GM23338 (cell line): ENCODE results near the gene RBMS2. TPM values are rescaled to one million over a fixed set of nuclear protein-coding genes. Genes with fewer than 3 reads are reported as not detected.

Source experiments
- ATAC-seq: fragments of 200-7000 bp; cut with Tn5 transposase; 3 replicates; pipeline ENCODE4 v1.9.1; 2020
- DNase-seq: peaks from one replicate; pipeline ENCODE4 v3.0.0-alpha.2; 2015; ENCODE audit warnings: low spot score
- H2AFZ ChIP-seq: fragments of 200-600 bp; sonication (generic); 2 replicates; pipeline ENCODE4 v1.8.0; 2016; ENCODE audit warnings: antibody characterized with exemption, mild to moderate bottlenecking, moderate library complexity
- H3F3A ChIP-seq: fragments of 200-600 bp; sonication (generic); replicated peaks from 2 replicates; pipeline ENCODE4 v1.8.0; 2017; ENCODE audit warnings: antibody characterized with exemption, mixed run types, low read depth
- H3K27ac ChIP-seq: fragments of 200-600 bp; sonication (generic); 2 replicates; pipeline ENCODE4 v1.6.1; 2016; ENCODE audit warnings: low read depth
- H3K27me3 ChIP-seq: fragments of 200-600 bp; sonication (generic); 2 replicates; pipeline ENCODE4 v1.8.0; 2016; ENCODE audit warnings: mild to moderate bottlenecking, mixed run types, moderate library complexity; ENCODE audit not compliant: insufficient read depth
- H3K36me3 ChIP-seq: fragments of 200-600 bp; sonication (generic); 2 replicates; pipeline ENCODE4 v1.8.0; 2016; ENCODE audit warnings: mild to moderate bottlenecking; ENCODE audit not compliant: insufficient read depth
- H3K4me1 ChIP-seq: fragments of 200-600 bp; sonication (generic); 2 replicates; pipeline ENCODE4 v1.8.0; 2016; ENCODE audit warnings: mild to moderate bottlenecking, moderate library complexity; ENCODE audit not compliant: insufficient read depth
- H3K4me2 ChIP-seq: fragments of 200-600 bp; sonication (generic); 2 replicates; pipeline ENCODE4 v1.7.1; 2017; ENCODE audit warnings: mixed run types
- H3K4me3 ChIP-seq: fragments of 200-600 bp; sonication (generic); 2 replicates; pipeline ENCODE4 v1.6.1; 2016; ENCODE audit warnings: mixed run types
- H3K79me2 ChIP-seq: fragments of 200-600 bp; sonication (generic); replicated peaks from 2 replicates; pipeline ENCODE4 v1.8.0; 2017; ENCODE audit warnings: mild to moderate bottlenecking; ENCODE audit not compliant: insufficient read depth
- H3K9me2 ChIP-seq: fragments of 200-600 bp; sonication (generic); 2 replicates; pipeline ENCODE4 v1.8.0; 2017; ENCODE audit not compliant: insufficient read depth
- H4K20me1 ChIP-seq: fragments of 200-600 bp; sonication (generic); replicated peaks from 2 replicates; pipeline ENCODE4 v1.8.0; 2017; ENCODE audit warnings: mild to moderate bottlenecking; ENCODE audit not compliant: insufficient read depth
- H3K27ac Mint-ChIP-seq: 2 replicates; pipeline ENCODE4 v1.8.0; 2020; ENCODE audit warnings: inconsistent platforms, mild to moderate bottlenecking, moderate library complexity, mixed read lengths
- H3K27me3 Mint-ChIP-seq: 3 replicates; pipeline ENCODE4 v1.8.0; 2022; ENCODE audit warnings: low read depth, mild to moderate bottlenecking, moderate library complexity, mixed read lengths, inconsistent platforms; ENCODE audit not compliant: insufficient read depth, poor library complexity
- H3K36me3 Mint-ChIP-seq: 3 replicates; pipeline ENCODE4 v1.8.0; 2021; ENCODE audit warnings: low read depth, mild to moderate bottlenecking, inconsistent platforms, moderate library complexity, mixed read lengths
- H3K4me1 Mint-ChIP-seq: 3 replicates; pipeline ENCODE4 v1.8.0; 2020; ENCODE audit warnings: mild to moderate bottlenecking, inconsistent platforms, mixed read lengths
- H3K4me3 Mint-ChIP-seq: 3 replicates; pipeline ENCODE4 v1.8.0; 2021; ENCODE audit warnings: moderate library complexity, mild to moderate bottlenecking, inconsistent platforms, mixed read lengths
- H3K9me3 Mint-ChIP-seq: 3 replicates; pipeline ENCODE4 v1.8.0; 2020; ENCODE audit warnings: moderate library complexity, mild to moderate bottlenecking, inconsistent platforms, mixed read lengths
- CREB1 ChIP-seq: fragments of 250-450 bp; sonication (Bioruptor Pico); IDR thresholded peaks from 2 replicates; pipeline ENCODE4 v1.5.0; 2020; ENCODE audit warnings: low read depth, mild to moderate bottlenecking, moderate library complexity
- ETS1 ChIP-seq: IDR thresholded peaks from 2 replicates; pipeline ENCODE4 v1.6.1; 2016; ENCODE audit warnings: antibody characterized with exemption
- ZNF462 ChIP-seq: fragments of 250-450 bp; sonication (Bioruptor Pico); IDR thresholded peaks from 2 replicates; pipeline ENCODE4 v1.5.0; 2020; ENCODE audit warnings: mild to moderate bottlenecking, moderate library complexity
- polyA plus RNA-seq: library from polyadenylated mRNA; unstranded; fragments of >200 nt; fragmentation: Nextera tagmentation; extraction: Ambion mirVana; gene quantifications from 2 replicates; pipeline ENCODE4 v1.2.1, GENCODE V29; 2016
- small RNA-seq: library from RNA; depleted of rRNA; stranded (forward); fragments of <200 nt; gene quantifications from one replicate; pipeline ENCODE3, GENCODE V24; 2014; ENCODE audit warnings: low replicate concordance
- total RNA-seq: library from RNA; depleted of rRNA; stranded (reverse); fragments of >200 nt; shearing (Covaris generic); gene quantifications from 2 replicates; pipeline ENCODE4 v1.2.3, GENCODE V29; 2014; rRNA removed

Gene RBMS2
- total and polyA plus RNA-seq, 2 experiments from 2014 or later, result 9.2 to 16.8 TPM

- H3K79me2 ChIP-seq, result peaks cover 42% of the 10 kb centered on the region
- H3K27ac Mint-ChIP-seq, result peak overlapping the region; percentile 99
- peak overlapping the region; percentile 66 for H3K4me3 ChIP-seq
- H3K27ac ChIP-seq, result peak overlapping the region; percentile 21; the same call in 1 of the 2 replicates
- H2AFZ ChIP-seq, result no peak overlapping the region
- no peaks in the 10 kb centered on the region for H3K9me2 ChIP-seq
- DNase-seq (peak; percentile 42), ATAC-seq (peak; percentile 6)
- peak overlapping the region; percentile 78 for H3K4me2 ChIP-seq
- H3K9me3 Mint-ChIP-seq, result no peaks in the 10 kb centered on the region
- H3K27me3 Mint-ChIP-seq, result peaks cover 12% of the 10 kb centered on the region
- H3F3A ChIP-seq, result peaks cover 33% of the 10 kb centered on the region
- H3K4me1 ChIP-seq, result 0 out of 2 replicates have a peak, but pooled peaks cover 6% of the 10 kb centered on the region
- peaks cover 53% of the 10 kb centered on the region for H3K36me3 Mint-ChIP-seq
- TF ChIP-seq CREB1 (CRISPR knock-in tag) (peak; percentile 42), ZNF462 (CRISPR knock-in tag) (no peak), ETS1 (no peak)
- peaks cover 44% of the 10 kb centered on the region for H3K36me3 ChIP-seq
- H3K27me3 ChIP-seq, result no peaks in the 10 kb centered on the region
- peak overlapping the region; percentile 99 for H3K4me3 Mint-ChIP-seq
- H4K20me1 ChIP-seq, result peaks cover 24% of the 10 kb centered on the region
- H3K4me1 Mint-ChIP-seq, result peaks cover 20% of the 10 kb centered on the region
These were observed 123.6 kb downstream of the RBMS2 start for GRCh38 chr12:56645201-56645716.

Small RNA genes lying within 50 kb of the gene (small RNA-seq; reads per million reads assigned to genes)
- gene RNU6-343P, result not detected
- gene SNORD59A, result 2,590 reads per million, percentile 100 among the genes with 10 or more reads in this experiment

Other genes with a start within 250 kb of the RBMS2 start
- gene CS, start 221.5 kb upstream of the RBMS2 start, total RNA-seq, result 163 and 166 TPM in 2 replicates
- gene CS, start 221.5 kb upstream of the RBMS2 start, polyA plus RNA-seq, result 54.5 and 63.3 TPM in 2 replicates
- gene CNPY2, start 205.8 kb upstream of the RBMS2 start, total RNA-seq, result 107 and 119 TPM in 2 replicates
- 316 and 317 TPM in 2 replicates for gene CNPY2, start 205.8 kb upstream of the RBMS2 start, polyA plus RNA-seq
- gene PAN2, start 187.8 kb upstream of the RBMS2 start, total RNA-seq, result 27.2 and 35.7 TPM in 2 replicates
- gene PAN2, start 187.8 kb upstream of the RBMS2 start, polyA plus RNA-seq, result 9.1 and 11.5 TPM in 2 replicates
- 2.5 and 3.2 TPM in 2 replicates for gene IL23A, start 182.9 kb upstream of the RBMS2 start, total RNA-seq
- 8.0 and 9.3 TPM in 2 replicates for gene IL23A, start 182.9 kb upstream of the RBMS2 start, polyA plus RNA-seq
- gene STAT2, start 161.7 kb upstream of the RBMS2 start, total RNA-seq, result 60.6 and 67.9 TPM in 2 replicates
- gene STAT2, start 161.7 kb upstream of the RBMS2 start, polyA plus RNA-seq, result 15.6 and 16.7 TPM in 2 replicates
- not detected in 2 replicates for gene APOF, start 159.0 kb upstream of the RBMS2 start, total RNA-seq
- not detected in 2 replicates for gene APOF, start 159.0 kb upstream of the RBMS2 start, polyA plus RNA-seq
- gene TIMELESS, start 72.4 kb upstream of the RBMS2 start, total RNA-seq, result 54.3 and 54.8 TPM in 2 replicates
- gene TIMELESS, start 72.4 kb upstream of the RBMS2 start, polyA plus RNA-seq, result 22.7 and 28.7 TPM in 2 replicates
- not detected in 2 replicates for gene MIP, start 67.2 kb upstream of the RBMS2 start, total RNA-seq
- gene MIP, start 67.2 kb upstream of the RBMS2 start, polyA plus RNA-seq, result 0.29 and 0.47 TPM in 2 replicates
- gene SPRYD4, start 53.2 kb upstream of the RBMS2 start, total RNA-seq, result 2.6 and 3.1 TPM in 2 replicates
- 2.1 and 2.3 TPM in 2 replicates for gene SPRYD4, start 53.2 kb upstream of the RBMS2 start, polyA plus RNA-seq
- 24.5 and 31.6 TPM in 2 replicates for gene GLS2, start 33.7 kb upstream of the RBMS2 start, total RNA-seq
- gene GLS2, start 33.7 kb upstream of the RBMS2 start, polyA plus RNA-seq, result 11.2 and 12.2 TPM in 2 replicates
- 89.6 and 109 TPM in 2 replicates for gene BAZ2A, start 108.5 kb downstream of the RBMS2 start, total RNA-seq
- gene BAZ2A, start 108.5 kb downstream of the RBMS2 start, polyA plus RNA-seq, result 111 and 130 TPM in 2 replicates
- 706 and 763 TPM in 2 replicates for gene ATP5F1B, start 124.2 kb downstream of the RBMS2 start, total RNA-seq
- gene ATP5F1B, start 124.2 kb downstream of the RBMS2 start, polyA plus RNA-seq, result 956 and 1,001 TPM in 2 replicates
- gene PTGES3, start 166.5 kb downstream of the RBMS2 start, total RNA-seq, result 334 and 453 TPM in 2 replicates
- gene PTGES3, start 166.5 kb downstream of the RBMS2 start, polyA plus RNA-seq, result 391 and 442 TPM in 2 replicates
- 1,081 and 1,279 TPM in 2 replicates for gene NACA, start 203.5 kb downstream of the RBMS2 start, total RNA-seq
- gene NACA, start 203.5 kb downstream of the RBMS2 start, polyA plus RNA-seq, result 2,165 and 2,495 TPM in 2 replicates
- gene PRIM1, start 230.5 kb downstream of the RBMS2 start, total RNA-seq, result 69.9 and 73.9 TPM in 2 replicates
- 65.6 and 67.9 TPM in 2 replicates for gene PRIM1, start 230.5 kb downstream of the RBMS2 start, polyA plus RNA-seq
- gene HSD17B6, start 241.5 kb downstream of the RBMS2 start, total RNA-seq, result 4.3 and 10.3 TPM in 2 replicates
- 2.7 and 5.2 TPM in 2 replicates for gene HSD17B6, start 241.5 kb downstream of the RBMS2 start, polyA plus RNA-seq